DMS53 treated with DMSO at 0.1 percent for 48 hours (cell line): ENCODE measurements around the gene ARHGAP31.
"Not testable (repeated sequence)": the region's sequence is repeated elsewhere in the genome, so short reads cannot be mapped to it uniquely, and the experiment has no call there.

Experiments used
- DNase-seq: peaks from one replicate; lab custom pipeline; 2025; ENCODE audit not compliant: unreplicated experiment; lab: John Stamatoyannopoulos, UW

Gene ARHGAP31

DNA sequence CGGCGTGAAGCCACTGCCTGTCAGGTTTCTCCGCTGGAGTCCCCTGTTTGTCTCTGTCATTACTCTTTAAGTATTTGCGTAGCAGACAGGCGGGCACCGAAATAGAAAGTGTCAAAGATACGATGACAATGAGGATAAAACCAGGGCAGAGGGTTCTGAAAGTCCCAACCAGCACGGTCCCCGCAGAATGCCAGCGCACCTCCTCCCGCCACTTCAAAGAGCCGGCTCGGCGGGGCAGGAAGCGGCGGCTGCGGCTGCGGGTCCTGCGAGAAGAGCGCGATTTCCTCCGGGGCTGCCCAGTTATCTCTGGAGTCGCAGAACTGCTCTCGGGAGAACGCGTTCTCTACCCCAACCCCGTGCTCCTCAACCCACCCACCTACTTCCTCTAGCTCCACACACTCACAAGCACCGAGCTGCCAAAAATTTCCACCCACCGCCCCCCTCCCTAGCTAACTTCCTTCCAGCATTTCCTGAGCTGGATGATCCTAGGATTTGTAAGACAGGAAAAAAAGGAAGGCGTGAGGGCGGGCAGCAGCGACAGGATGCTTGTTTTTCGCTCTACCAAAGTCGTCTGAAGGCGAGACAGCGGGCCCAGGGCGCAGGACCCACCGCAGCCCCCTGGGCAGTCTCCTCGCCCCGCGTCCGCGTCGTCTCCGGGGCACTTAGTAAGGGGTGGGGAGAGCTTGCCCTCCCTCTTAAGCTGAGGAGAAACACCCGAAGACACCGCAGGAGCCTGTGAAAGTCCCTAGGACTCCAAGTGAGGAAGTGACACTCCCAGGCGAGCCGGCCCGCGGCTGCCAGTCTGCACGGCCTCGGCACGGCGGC, at the start of gene ARHGAP31:
ARHGAP31 (plus strand) TSS at position 513 of the 825 bp plus-strand sequence. CDS start 522 bp downstream, outside the sequence.
- peak; percentile 24 for DNase-seq

DNA sequence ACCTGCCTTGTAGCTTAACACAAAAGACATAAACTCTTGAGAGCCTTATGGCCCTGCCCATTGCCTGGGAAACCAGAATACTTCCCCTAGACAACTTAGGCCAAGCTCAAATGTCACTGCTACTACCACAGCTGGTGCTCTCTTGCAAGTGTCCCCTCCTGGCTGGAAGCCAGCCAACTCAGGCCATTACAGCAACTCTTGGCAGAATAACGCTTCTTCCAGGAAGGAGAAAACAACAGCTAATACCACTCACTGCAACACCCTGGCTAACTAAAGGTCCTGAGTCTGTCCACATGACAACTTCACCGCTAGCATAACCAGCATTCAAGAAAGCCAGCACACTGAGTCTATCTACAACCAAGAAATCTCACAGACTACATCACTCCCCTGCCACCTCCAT, 48.4 kb upstream of the ARHGAP31 start:
- no peak for DNase-seq

- no peak for DNase-seq
These were observed 39.0 kb upstream of the ARHGAP31 start for GRCh38 chr3:119255214-119255613.

GRCh38 chr3:119257111-119257510, 37.1 kb upstream of the ARHGAP31 start:
- no peak for DNase-seq

DNA sequence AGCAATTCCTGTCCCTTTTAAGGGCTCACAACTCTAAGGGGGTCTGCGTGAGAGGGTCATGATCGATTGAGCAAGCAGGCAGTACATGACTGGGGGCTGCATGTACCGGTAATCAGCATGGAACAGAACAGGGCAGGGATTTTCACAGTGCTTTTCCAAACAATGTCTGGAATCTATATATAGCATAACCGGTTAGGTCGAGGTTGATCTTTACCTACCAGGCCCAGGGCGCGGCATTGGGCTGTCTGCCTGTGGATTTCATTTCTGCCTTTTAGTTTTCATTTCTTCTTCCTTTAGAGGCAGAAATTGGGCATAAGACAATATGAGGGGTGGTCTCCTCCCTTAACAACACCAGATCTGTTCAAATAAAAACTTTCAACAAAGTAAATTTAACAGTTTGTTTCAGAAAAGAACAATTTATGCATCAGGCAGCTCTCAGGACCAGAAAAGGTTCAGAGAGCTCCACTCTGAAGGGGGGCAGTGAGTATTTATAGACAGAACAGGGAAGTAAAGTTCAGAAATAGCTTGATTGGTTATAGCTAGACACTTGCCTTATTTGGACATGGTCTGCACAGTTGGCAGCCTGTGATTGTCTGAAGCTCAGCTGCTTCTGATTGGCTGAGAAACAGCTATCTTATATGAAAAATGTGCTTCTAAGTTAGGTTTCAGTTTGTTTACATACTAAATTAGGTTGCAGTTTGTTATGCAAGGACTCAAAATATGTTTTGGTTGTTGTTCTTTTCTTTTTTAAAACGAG, 36.4 kb upstream of the ARHGAP31 start:
- peak; percentile 2 for DNase-seq

GRCh38 chr3:119258915-119259314, 35.3 kb upstream of the ARHGAP31 start:
- no peak for DNase-seq

- no peak for DNase-seq
These were observed 34.4 kb upstream of the ARHGAP31 start for GRCh38 chr3:119259821-119260220.

DNA sequence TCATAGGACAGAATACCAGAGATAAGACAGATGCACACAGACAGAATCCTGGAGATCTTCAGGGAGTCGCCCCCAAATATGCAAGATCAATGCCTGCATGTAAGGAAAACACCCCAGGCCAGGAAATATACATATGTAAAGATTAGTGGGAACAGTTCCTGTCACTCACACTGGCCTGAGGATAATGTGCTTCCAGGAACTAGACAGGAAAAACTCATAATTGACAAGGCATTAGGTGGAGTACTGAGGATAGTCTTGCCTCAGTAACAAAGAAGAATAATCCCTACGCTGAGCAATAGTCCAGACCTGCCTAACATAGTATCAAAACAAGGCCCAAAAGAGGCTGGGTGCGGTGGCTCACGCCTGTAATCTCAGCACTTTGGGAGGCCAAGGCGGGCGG, 33.1 kb upstream of the ARHGAP31 start:
- DNase-seq, result no peak

- not testable (repeated sequence) for DNase-seq
These were observed 24.0 kb upstream of the ARHGAP31 start for GRCh38 chr3:119270212-119270611.

DNA sequence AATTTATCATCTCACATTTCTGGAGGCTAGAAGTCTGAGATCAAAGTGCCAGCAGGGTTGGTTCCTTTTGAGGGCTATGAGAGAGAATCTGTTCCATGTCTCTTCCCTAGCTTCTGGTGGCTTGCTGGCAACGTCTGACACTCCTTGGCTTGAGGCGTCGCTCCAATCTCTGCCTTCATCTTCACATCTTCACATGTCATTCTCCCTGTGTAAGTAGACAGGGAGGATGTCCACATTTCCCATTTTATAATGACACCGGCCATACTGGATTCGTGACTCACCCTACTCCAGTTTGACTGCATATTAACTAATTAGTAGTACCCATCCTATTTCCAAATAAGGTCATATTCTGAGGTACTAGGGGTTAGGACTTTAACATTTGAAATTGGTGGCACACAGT, 17.5 kb upstream of the ARHGAP31 start:
- DNase-seq, result no peak

GRCh38 chr3:119279101-119279554, 15.1 kb upstream of the ARHGAP31 start:
- DNase-seq, result no peak

GRCh38 chr3:119279584-119280243, 14.5 kb upstream of the ARHGAP31 start:
- no peak for DNase-seq

DNA sequence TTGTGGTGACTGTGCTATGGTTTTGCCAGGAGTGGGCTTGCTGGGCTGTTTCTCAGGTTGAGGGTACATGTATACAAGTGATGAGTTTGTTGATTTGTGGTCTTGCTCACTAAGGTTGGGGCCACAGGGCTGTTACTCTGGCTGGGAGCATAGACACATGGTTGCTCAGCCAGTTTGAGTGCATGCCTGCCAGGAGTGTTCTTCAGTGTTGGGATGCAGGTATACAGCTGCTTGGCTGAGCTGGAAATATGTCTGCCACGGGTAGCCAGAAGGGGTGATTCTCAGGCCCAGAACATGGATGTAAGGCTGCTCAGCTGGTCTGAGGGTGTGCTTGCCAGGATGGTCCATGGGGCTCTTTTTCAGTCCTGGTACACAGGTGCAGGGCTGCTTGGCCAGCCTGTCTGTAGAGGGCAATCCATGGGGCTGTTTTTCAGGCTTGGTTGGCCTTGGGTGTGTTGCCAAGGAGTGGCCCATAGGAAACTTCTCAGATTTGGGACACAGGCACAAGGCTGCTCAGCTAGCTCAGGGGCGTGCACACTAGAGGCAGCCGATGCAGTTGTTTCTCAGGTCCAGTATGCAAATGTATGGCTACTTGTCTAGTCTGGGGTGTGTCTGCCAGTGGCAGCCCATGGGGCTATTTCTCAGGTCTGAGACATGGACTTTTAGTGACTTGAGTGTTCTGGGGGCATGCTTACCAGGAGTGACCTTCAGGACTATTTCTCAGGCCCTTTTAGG, 5.3 kb upstream of the ARHGAP31 start:
- no peak for DNase-seq

- no peak for DNase-seq
These were observed 4.8 kb upstream of the ARHGAP31 start for GRCh38 chr3:119289404-119289770.

GRCh38 chr3:119290613-119291012, 3.6 kb upstream of the ARHGAP31 start:
- DNase-seq, result no peak

DNA sequence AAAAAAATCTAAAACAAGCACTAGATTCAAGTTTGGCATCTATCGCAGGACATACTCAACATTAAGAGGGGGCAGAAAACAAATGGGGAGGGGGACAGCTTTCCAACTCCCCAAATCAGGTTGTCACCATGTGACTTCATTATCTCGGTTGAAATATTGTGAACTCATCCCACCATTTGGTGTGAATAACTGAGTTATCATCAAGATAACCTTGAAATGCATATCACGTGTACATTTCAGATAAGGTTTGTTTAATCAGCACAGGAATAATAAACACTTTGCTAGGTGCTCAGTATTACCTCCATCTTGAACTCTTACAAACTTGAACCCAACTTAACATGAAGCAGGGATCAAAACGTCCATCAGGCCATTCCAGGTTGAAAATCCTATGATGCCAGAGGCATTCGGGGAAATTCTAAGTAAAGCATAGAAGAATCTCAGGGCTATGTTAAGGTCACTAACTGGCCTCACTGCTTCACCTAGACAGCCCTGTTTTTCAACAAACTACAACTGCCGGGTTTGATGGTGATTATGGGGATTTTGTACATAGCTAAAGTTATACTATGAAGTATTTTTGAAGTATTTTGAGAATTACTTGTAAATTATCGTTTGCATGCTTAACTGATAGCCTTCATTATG, 3.0 kb upstream of the ARHGAP31 start:
- DNase-seq, result no peak

- no peak for DNase-seq
These were observed 1.5 kb upstream of the ARHGAP31 start for GRCh38 chr3:119292666-119293065.

DNA sequence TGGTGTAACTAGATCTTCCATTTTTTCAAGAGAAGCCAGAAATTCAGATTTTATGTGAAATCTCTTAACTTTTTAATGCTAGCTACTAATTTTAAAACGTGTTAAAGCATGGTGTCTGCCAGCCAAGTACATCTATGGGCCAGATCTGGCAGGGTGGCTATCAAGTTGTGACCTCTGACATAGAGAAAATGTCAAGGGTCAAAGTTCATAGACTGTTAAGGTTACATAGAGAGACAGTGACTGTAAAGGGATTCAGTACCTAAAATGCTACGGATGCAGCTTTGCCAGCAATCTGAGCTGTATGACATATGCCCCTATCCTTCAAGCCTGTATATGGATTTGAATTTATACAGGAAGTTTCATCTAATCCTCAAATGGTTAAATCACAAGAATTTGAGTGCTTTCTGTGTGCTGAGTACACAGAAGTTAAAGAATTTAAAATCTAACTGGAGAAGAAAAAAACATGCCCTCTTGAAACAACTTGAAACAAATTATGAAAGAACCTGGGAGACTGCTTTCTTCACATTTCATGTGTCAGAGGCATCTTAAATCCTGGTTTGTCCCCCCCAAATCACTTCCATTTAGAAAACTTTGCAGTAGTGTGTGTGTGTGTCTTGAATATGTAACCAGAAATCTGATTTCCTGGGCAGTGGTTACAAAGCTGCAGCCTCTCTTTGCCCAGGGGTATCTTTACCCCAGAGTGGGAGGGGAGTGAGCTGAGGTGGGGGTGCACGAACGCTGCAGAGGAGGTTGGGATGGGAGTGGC, 895 bp upstream of the ARHGAP31 start:
- DNase-seq, result no peak

- DNase-seq, result no peak
These were observed 801 bp downstream of the ARHGAP31 start for GRCh38 chr3:119294696-119295671.
